Measurements from ENCODE around the gene MAGOH. TPM values are rescaled to one million over a fixed set of nuclear protein-coding genes. Genes with fewer than 3 reads are reported as not detected.
A peak's percentile ranks its signal among the peaks of the same experiment; 100 is the strongest.
"Not testable (repeated sequence)": the region's sequence is repeated elsewhere in the genome, so short reads cannot be mapped to it uniquely, and the experiment has no call there.

The MAGOH gene
- polyA plus RNA-seq (2013), result 84.4 TPM

DNA sequence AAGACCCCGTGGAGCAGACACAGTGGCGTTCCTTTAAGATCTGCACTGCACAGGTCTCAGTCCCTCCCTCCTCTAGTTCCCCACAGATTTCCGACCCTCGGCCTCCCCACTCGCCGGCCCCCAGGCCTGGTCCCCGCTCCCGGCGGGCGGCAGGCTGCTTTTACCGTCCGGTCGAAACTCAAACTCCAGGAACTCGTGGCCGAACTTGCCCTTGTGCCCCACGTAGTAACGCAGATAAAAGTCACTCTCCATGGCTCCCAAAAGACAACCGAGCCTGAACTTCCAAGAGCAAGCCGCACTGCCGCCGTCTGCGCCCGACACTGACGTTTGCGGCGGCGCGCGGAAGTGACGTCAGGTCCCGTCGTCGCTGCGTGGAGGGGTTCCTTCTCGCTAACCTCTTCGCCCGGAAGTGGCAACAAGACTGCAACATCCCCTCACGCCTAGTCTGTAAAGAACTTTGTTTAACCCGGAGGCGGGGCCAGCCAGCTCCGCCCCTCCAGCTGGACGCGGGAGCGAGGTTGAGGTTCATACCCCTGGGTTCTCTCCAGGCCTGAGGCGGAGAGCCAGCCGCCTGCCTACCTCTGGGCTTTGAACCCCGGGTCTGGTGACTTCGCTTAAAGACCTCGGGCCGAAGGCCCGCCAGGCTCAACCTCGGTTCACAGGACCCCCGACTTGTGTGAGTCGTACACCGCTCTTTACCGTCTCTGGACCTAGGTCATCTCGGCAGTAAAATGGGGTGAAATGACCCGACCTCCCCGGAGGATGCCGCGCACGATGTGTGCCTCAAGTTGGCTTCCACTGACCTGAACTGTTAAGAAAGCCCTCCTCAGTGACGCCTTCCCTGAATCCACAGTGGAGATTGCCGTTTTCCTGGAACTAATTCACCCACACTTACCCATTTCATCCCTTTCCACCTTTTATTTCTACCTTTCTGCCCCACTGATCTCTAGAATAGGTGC is at the start of gene MAGOH:
Gene MAGOH (minus strand): TSS at position 322 of the 959 bp plus-strand sequence. CDS start 70 bp downstream, at position 252.
- ChIA-PET POLR2A (interaction anchor here (0.8 kb wide), 1 partner anchor 9 kb away, joined by 3 read pairs; no protein-coding TSS in a partner anchor), CTCF (no interaction called here)
- peaks cover 5 to 21% (median 14%) of the 10 kb centered on the region in 4 experiments for H3K4me1 ChIP-seq (ENCODE audit: control extremely low read depth in 1 of 4, control insufficient read depth in 4 of 4, insufficient read depth in 4 of 4, low read length in 3 of 4)
- peaks cover 0 to 26% (median 22%) of the 10 kb centered on the region in 4 experiments for H3K36me3 ChIP-seq (ENCODE audit: control insufficient read depth in 4 of 4, insufficient read depth in 4 of 4, low read length in 3 of 4)
- H3K27me3 ChIP-seq (replicated peaks in 2 of 5; ENCODE audit: control insufficient read depth in 4 of 5, insufficient read depth in 5 of 5, low read length in 4 of 5), result no peaks in the 10 kb centered on the region
- H3K27ac ChIP-seq (ENCODE audit: insufficient read depth in 1 of 2, low read depth in 1 of 2, low read length in 2 of 2, poor library complexity in 1 of 2, severe bottlenecking in 2 of 2), result peak within 1 kb of the TSS; percentile 85 to 97
- peak; percentile 97 to 98 (median 97) for DNase-seq
- no peaks in the 10 kb centered on the region for H3K9me3 ChIP-seq (ENCODE audit: control extremely low read depth in 1 of 5, control insufficient read depth in 4 of 5, insufficient read depth in 2 of 5, low read depth in 1 of 5, low read length in 4 of 5)
- H3K4me3 ChIP-seq (ENCODE audit: control insufficient read depth in 1 of 7, extremely low read depth in 1 of 7, insufficient read depth in 4 of 7, low read depth in 2 of 7, low read length in 6 of 7), result peak within 1 kb of the TSS; percentile 84 to 100 (median 98)
- 11% methylated on average over 43 of the region's 64 CpGs for WGBS (ENCODE audit: insufficient coverage)

DNA sequence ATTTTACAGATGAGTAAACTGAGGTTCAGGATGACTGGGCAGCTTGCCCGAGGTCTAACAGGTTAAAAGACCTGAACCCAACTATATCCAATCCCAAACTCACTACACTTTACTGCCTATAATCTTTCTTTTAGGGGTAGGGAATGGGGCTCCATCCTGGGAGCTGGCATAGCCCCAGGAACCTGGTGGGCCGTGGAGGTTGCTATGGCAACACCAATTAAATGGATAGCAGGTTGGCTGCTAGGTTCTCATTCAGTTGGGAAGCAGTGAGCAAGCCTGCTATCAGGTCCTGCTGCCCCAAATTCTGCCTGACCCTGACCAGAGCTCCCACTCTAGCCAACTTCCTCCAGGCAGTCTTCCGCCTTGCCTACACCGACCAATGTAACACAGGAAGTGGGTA is 48.6 kb upstream of the MAGOH start:
- 100% methylated on average over 4 of the region's 4 CpGs for WGBS (ENCODE audit: insufficient coverage)
- Histone ChIP-seq H3K36me3 (ENCODE audit: control insufficient read depth in 4 of 4, insufficient read depth in 4 of 4, low read length in 3 of 4) (peaks cover 0 to 88% (median 23%) of the 10 kb centered on the region in 4 experiments), H3K4me1 (ENCODE audit: control extremely low read depth in 1 of 4, control insufficient read depth in 4 of 4, insufficient read depth in 4 of 4, low read length in 3 of 4) (peaks cover 9 to 22% (median 17%) of the 10 kb centered on the region in 4 experiments), H3K4me3 (ENCODE audit: control insufficient read depth in 1 of 7, extremely low read depth in 1 of 7, insufficient read depth in 4 of 7, low read depth in 2 of 7, low read length in 6 of 7) (no peak overlapping the region), H3K9me3 (ENCODE audit: control extremely low read depth in 1 of 5, control insufficient read depth in 4 of 5, insufficient read depth in 2 of 5, low read depth in 1 of 5, low read length in 4 of 5) (no peaks in the 10 kb centered on the region), H3K27ac (ENCODE audit: insufficient read depth in 1 of 2, low read depth in 1 of 2, low read length in 2 of 2, poor library complexity in 1 of 2, severe bottlenecking in 2 of 2) (no peak overlapping the region), H3K27me3 (replicated peaks in 2 of 5; ENCODE audit: control insufficient read depth in 4 of 5, insufficient read depth in 5 of 5, low read length in 4 of 5) (no peaks in the 10 kb centered on the region)
- POLR2A ChIA-PET, result no interaction called here
- CTCF ChIA-PET, result interaction anchor here (0.9 to 4.7 kb wide), 6 partner anchors 9 to 106 kb away, joined by 3 to 19 read pairs (median 8); no protein-coding TSS in a partner anchor
- no peak for DNase-seq

DNA sequence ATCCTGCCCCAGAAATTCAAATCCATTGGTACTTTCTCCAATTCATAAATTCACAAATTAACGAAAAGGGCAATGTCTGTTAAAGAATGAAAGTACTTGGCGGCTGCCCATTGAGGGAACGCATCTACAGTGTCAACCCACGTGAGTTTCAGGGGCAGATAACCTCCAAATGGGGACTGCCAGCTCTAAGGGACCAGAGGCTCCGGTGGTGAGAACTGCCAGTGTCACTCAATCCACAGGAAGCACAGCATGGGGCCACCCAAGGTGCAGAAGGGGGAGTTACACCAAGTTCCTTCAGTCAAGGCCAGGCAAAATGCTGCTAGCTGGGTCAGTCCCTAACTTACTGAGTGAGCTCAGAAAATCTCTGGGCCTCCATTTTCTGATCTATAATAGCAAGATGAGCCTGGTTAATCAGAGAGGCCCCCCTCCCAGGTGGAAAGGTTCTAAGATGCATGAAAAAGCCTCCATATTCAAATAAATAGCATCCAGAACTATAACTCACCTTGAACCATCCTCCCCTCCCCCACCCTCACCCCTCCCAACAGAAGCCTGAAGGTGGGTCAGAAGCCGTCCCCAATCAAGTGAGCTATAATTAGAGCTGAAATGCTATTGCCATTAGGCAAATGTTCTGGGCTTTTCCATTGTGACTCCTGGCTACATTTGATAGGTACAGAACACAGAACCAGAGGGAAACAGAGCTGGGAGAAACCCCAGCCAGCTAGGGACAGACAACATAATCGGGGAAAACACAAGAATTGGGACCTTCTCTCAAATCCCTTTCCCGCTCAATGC is 47.8 kb upstream of the MAGOH start:
- peak; percentile 14 to 74 (median 70) for DNase-seq
- H3K27me3 ChIP-seq (replicated peaks in 2 of 5; ENCODE audit: control insufficient read depth in 4 of 5, insufficient read depth in 5 of 5, low read length in 4 of 5), result no peaks in the 10 kb centered on the region
- ChIA-PET CTCF (interaction anchor here (0.7 to 4.7 kb wide), 7 partner anchors 8 to 107 kb away, joined by 3 to 19 read pairs (median 6); no protein-coding TSS in a partner anchor), POLR2A (no interaction called here)
- H3K36me3 ChIP-seq (ENCODE audit: control insufficient read depth in 4 of 4, insufficient read depth in 4 of 4, low read length in 3 of 4), result peaks cover 0 to 89% (median 24%) of the 10 kb centered on the region in 4 experiments
- H3K9me3 ChIP-seq (ENCODE audit: control extremely low read depth in 1 of 5, control insufficient read depth in 4 of 5, insufficient read depth in 2 of 5, low read depth in 1 of 5, low read length in 4 of 5), result no peaks in the 10 kb centered on the region
- H3K4me1 ChIP-seq (ENCODE audit: control extremely low read depth in 1 of 4, control insufficient read depth in 4 of 4, insufficient read depth in 4 of 4, low read length in 3 of 4), result peaks cover 9 to 22% (median 17%) of the 10 kb centered on the region in 4 experiments
- no peak overlapping the region for H3K27ac ChIP-seq (ENCODE audit: insufficient read depth in 1 of 2, low read depth in 1 of 2, low read length in 2 of 2, poor library complexity in 1 of 2, severe bottlenecking in 2 of 2)
- H3K4me3 ChIP-seq (ENCODE audit: control insufficient read depth in 1 of 7, extremely low read depth in 1 of 7, insufficient read depth in 4 of 7, low read depth in 2 of 7, low read length in 6 of 7), result peak overlapping the region in 3 of 7 experiments; percentile 19 to 34 (median 34)
- 34% methylated on average over 6 of the region's 8 CpGs for WGBS (ENCODE audit: insufficient coverage)

DNA sequence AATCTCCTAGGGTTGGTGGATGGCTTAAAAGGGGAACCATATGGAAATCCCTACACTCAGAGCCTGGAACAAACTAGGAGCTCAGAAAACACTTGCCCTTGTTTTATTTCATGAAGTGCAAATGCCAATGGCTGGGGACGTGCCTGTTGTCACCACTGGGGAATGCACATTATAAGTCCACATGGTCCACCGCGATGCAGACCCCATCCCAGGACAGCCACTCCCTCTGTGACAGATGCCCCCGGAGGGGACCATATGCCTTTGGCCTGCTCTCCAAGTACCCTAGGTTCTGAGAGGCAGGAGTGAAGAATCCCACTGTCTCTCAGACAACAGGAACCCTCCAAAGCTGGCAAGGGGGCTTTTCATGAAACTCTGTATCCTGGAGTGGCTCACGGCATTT is 47.2 kb upstream of the MAGOH start:
- Histone ChIP-seq H3K36me3 (ENCODE audit: control insufficient read depth in 4 of 4, insufficient read depth in 4 of 4, low read length in 3 of 4) (peaks cover under 1 to 89% (median 25%) of the 10 kb centered on the region in 4 experiments), H3K27ac (ENCODE audit: insufficient read depth in 1 of 2, low read depth in 1 of 2, low read length in 2 of 2, poor library complexity in 1 of 2, severe bottlenecking in 2 of 2) (no peak overlapping the region), H3K4me1 (ENCODE audit: control extremely low read depth in 1 of 4, control insufficient read depth in 4 of 4, insufficient read depth in 4 of 4, low read length in 3 of 4) (peaks cover 9 to 22% (median 15%) of the 10 kb centered on the region in 4 experiments), H3K4me3 (ENCODE audit: control insufficient read depth in 1 of 7, extremely low read depth in 1 of 7, insufficient read depth in 4 of 7, low read depth in 2 of 7, low read length in 6 of 7) (peak overlapping the region in 3 of 7 experiments; percentile 19 to 34 (median 34)), H3K27me3 (replicated peaks in 2 of 5; ENCODE audit: control insufficient read depth in 4 of 5, insufficient read depth in 5 of 5, low read length in 4 of 5) (no peaks in the 10 kb centered on the region), H3K9me3 (ENCODE audit: control extremely low read depth in 1 of 5, control insufficient read depth in 4 of 5, insufficient read depth in 2 of 5, low read depth in 1 of 5, low read length in 4 of 5) (no peaks in the 10 kb centered on the region)
- CTCF ChIA-PET, result interaction anchor here (2.0 to 4.7 kb wide), 3 partner anchors 7 to 107 kb away, joined by 6 to 19 read pairs (median 14); no protein-coding TSS in a partner anchor
- POLR2A ChIA-PET, result no interaction called here
- WGBS (ENCODE audit: insufficient coverage), result 84% methylated on average over 5 of the region's 5 CpGs
- no peak for DNase-seq

DNA sequence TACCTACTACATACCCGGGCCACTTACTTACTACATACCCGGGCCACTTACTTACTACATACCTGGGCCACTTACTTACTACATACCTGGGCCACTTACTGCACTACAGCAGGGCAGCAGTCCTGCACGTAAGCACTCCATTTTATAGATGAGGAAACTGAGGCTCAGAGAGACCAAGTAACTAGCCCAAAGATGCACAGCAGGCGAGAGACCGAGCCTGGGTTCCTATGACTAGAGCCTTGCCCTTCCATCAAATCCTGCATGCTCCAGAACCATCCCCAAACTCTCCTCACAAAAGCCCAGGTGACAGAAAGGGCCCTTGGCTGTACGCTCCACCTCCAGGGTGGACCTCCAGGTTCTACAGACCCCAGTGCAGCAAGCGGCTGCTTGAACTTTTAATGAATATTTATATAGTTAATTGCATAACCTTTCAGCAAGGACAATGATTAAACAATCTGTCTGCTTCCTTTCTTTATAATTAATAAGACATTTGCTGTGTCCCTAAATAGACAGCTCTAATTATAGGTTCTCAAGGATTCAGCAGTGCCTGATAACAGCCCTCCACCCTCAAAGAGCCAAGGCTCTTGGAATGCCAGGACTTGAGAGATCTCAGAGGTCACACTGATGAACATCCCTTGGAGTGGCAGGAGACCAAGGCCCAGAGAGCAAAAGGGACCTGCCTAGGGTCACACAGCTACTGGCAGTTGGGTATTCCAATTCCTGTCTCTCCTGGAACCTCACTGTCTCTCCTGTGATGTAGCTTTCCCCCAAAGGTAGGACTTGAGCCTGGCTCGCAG is 46.1 kb upstream of the MAGOH start:
- Histone ChIP-seq H3K27me3 (replicated peaks in 2 of 5; ENCODE audit: control insufficient read depth in 4 of 5, insufficient read depth in 5 of 5, low read length in 4 of 5) (no peaks in the 10 kb centered on the region), H3K27ac (ENCODE audit: insufficient read depth in 1 of 2, low read depth in 1 of 2, low read length in 2 of 2, poor library complexity in 1 of 2, severe bottlenecking in 2 of 2) (no peak overlapping the region), H3K9me3 (ENCODE audit: control extremely low read depth in 1 of 5, control insufficient read depth in 4 of 5, insufficient read depth in 2 of 5, low read depth in 1 of 5, low read length in 4 of 5) (no peaks in the 10 kb centered on the region), H3K36me3 (ENCODE audit: control insufficient read depth in 4 of 4, insufficient read depth in 4 of 4, low read length in 3 of 4) (peaks cover 2 to 88% (median 30%) of the 10 kb centered on the region in 4 experiments), H3K4me3 (ENCODE audit: control insufficient read depth in 1 of 7, extremely low read depth in 1 of 7, insufficient read depth in 4 of 7, low read depth in 2 of 7, low read length in 6 of 7) (no peak overlapping the region), H3K4me1 (ENCODE audit: control extremely low read depth in 1 of 4, control insufficient read depth in 4 of 4, insufficient read depth in 4 of 4, low read length in 3 of 4) (peaks cover 9 to 22% (median 14%) of the 10 kb centered on the region in 4 experiments)
- WGBS (ENCODE audit: insufficient coverage), result 94% methylated on average over 5 of the region's 8 CpGs
- POLR2A ChIA-PET, result no interaction called here
- no peak for DNase-seq
- CTCF ChIA-PET, result no interaction called here

DNA sequence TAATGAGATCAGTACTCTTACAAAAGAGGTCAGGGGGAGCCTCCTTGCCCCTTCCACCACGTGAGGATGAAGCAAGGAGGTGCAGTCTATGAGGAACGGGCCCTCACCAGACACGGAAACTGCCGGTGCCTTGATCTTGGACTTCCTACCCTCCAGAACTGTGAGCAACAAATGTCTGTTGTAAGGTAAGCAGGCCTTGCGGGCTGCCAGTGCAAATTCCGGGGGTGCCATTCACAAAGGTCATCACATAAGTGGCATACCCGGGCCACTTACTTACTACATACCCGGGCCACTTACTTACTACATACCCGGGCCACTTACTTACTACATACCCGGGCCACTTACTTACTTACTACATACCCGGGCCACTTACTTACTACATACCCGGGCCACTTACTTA is 44.8 kb upstream of the MAGOH start:
- H3K36me3 ChIP-seq (ENCODE audit: control insufficient read depth in 4 of 4, insufficient read depth in 4 of 4, low read length in 3 of 4), result peaks cover 2 to 86% (median 22%) of the 10 kb centered on the region in 4 experiments
- peak in 2 of 3 donors; percentile 5 to 28 for DNase-seq
- not testable (repeated sequence) for H3K27ac ChIP-seq (ENCODE audit: insufficient read depth in 1 of 2, low read depth in 1 of 2, low read length in 2 of 2, poor library complexity in 1 of 2, severe bottlenecking in 2 of 2); H3K27me3 ChIP-seq (replicated peaks in 2 of 5; ENCODE audit: control insufficient read depth in 4 of 5, insufficient read depth in 5 of 5, low read length in 4 of 5); H3K9me3 ChIP-seq (ENCODE audit: control extremely low read depth in 1 of 5, control insufficient read depth in 4 of 5, insufficient read depth in 2 of 5, low read depth in 1 of 5, low read length in 4 of 5); H3K4me3 ChIP-seq (ENCODE audit: control insufficient read depth in 1 of 7, extremely low read depth in 1 of 7, insufficient read depth in 4 of 7, low read depth in 2 of 7, low read length in 6 of 7)
- CTCF ChIA-PET, result interaction anchor here (1.3 to 6.6 kb wide), 2 partner anchors 23 to 111 kb away, joined by 4 to 124 read pairs; no protein-coding TSS in a partner anchor
- H3K4me1 ChIP-seq (ENCODE audit: control extremely low read depth in 1 of 4, control insufficient read depth in 4 of 4, insufficient read depth in 4 of 4, low read length in 3 of 4), result peaks cover 9 to 22% (median 14%) of the 10 kb centered on the region in 4 experiments
- POLR2A ChIA-PET, result interaction anchor here (0.6 kb wide), 1 partner anchor 110 kb away, joined by 3 read pairs; no protein-coding TSS in a partner anchor
- 100% methylated on average over 3 of the region's 12 CpGs for WGBS (ENCODE audit: insufficient coverage)

Data from common myeloid progenitor, CD34-positive (primary cell).